Prostate gland (tissue), 2 donors: Measurements from ENCODE around the gene GRID1. TPM values are rescaled to one million over a fixed set of nuclear protein-coding genes. Genes with fewer than 3 reads are reported as not detected.

Experiments
- DNase-seq: peaks from one replicate; pipeline ENCODE4 v3.0.0-alpha.2; 2019; ENCODE audit warnings: low spot score
- H3K27ac ChIP-seq, 2 donors: fragments of 200-600 bp; sonication (generic); 2 replicates each; pipeline ENCODE4 v1.5.1; 2017 to 2019
- H3K27me3 ChIP-seq: fragments of 200-600 bp; sonication (generic); replicated peaks from 2 replicates; pipeline ENCODE4 v1.5.1; 2019; ENCODE audit not compliant: insufficient read depth
- H3K36me3 ChIP-seq, 2 donors: fragments of 200-600 bp; sonication (generic); 1 replicate in 1 of 2; 2 replicates in 1 of 2; pipeline versions ENCODE4 v1.5.1 to v1.8.1; 2017 to 2019
- H3K4me1 ChIP-seq: fragments of 200-600 bp; sonication (generic); replicated peaks from 2 replicates; pipeline ENCODE4 v1.5.1; 2019
- H3K4me3 ChIP-seq, 2 donors: fragments of 200-600 bp; sonication (generic); 2 replicates each; pipeline ENCODE4 v1.5.1; 2017 to 2019
- H3K9me3 ChIP-seq: fragments of 200-600 bp; sonication (generic); 2 replicates; pipeline ENCODE4 v1.5.1; 2017
- CTCF ChIP-seq, 4 experiments: fragments of 200-600 bp in 2 of 4; fragments of 450-650 bp in 2 of 4; sonication (generic) in 2 of 4; IDR thresholded peaks; 1 replicate in 3 of 4; 2 replicates in 1 of 4; pipeline ENCODE4 v1.5.1; 2016 to 2019; ENCODE audit warnings: antibody characterized with exemption in 4 of 4, mild to moderate bottlenecking in 2 of 4, moderate library complexity in 2 of 4
- POLR2A ChIP-seq: fragments of 450-650 bp; IDR thresholded peaks from one replicate; pipeline ENCODE4 v1.6.1; 2016; ENCODE audit warnings: antibody characterized with exemption, mild to moderate bottlenecking
- POLR2AphosphoS5 ChIP-seq: sonication (generic); formaldehyde crosslinking; IDR thresholded peaks from one replicate; pipeline ENCODE4 v1.6.1; 2017; ENCODE audit warnings: antibody characterized with exemption
- WGBS: methylation state at CpG from one replicate; pipeline ENCODE4 v1.1.5; 2018; 5-methylcytosine and 5-hydroxymethylcytosine counted together
- intact Hi-C: fragments of 100-400 bp; cut with DNase I; formaldehyde crosslinking; loops from one replicate; pipeline ENCODE4 v1.14.2; 2022
- total RNA-seq, 2 donors: library from RNA; depleted of rRNA; stranded (reverse); fragments of >200 nt; gene quantifications; one replicate each; pipeline ENCODE4 v1.1.0, GENCODE V29; 2016

GRID1 gene
- total RNA-seq, 2 donors from 2014 or later, result 1.0 to 10.0 TPM

- Histone ChIP-seq H3K4me3 (no peak overlapping the region), H3K27me3 (no peaks in the 10 kb centered on the region), H3K9me3 (no peaks in the 10 kb centered on the region), H3K27ac (no peak overlapping the region), H3K4me1 (no peaks in the 10 kb centered on the region), H3K36me3 (no peaks in the 10 kb centered on the region)
- WGBS, result 90% methylated on average over 18 of the region's 18 CpGs
- no peak for TF ChIP-seq CTCF (IDR thresholded peaks at IDR 0.05)
- no peak for TF ChIP-seq POLR2AphosphoS5
- TF ChIP-seq POLR2A, result no peak
- DNase-seq, result no peak
- intact Hi-C loops, result no loop called here
These were observed 80.1 kb downstream of the GRID1 start for GRCh38 chr10:86286236-86287109.

- H3K27ac ChIP-seq, result no peak overlapping the region
- no peaks in the 10 kb centered on the region for H3K36me3 ChIP-seq
- H3K4me3 ChIP-seq, result no peak overlapping the region
- H3K27me3 ChIP-seq, result no peaks in the 10 kb centered on the region
- no peaks in the 10 kb centered on the region for H3K9me3 ChIP-seq
- DNase-seq, result no peak
- intact Hi-C loops, result no loop called here
- 68% methylated on average over 8 of the region's 10 CpGs for WGBS
- no peak for TF ChIP-seq POLR2AphosphoS5
- TF ChIP-seq POLR2A, result no peak
- TF ChIP-seq CTCF (IDR thresholded peaks at IDR 0.05), result no peak
- H3K4me1 ChIP-seq, result no peaks in the 10 kb centered on the region
These were observed 81.3 kb downstream of the GRID1 start for GRCh38 chr10:86285136-86285790.

- H3K27ac ChIP-seq, result no peak overlapping the region
- TF ChIP-seq POLR2AphosphoS5, result no peak
- TF ChIP-seq CTCF (IDR thresholded peaks at IDR 0.05), result no peak
- TF ChIP-seq POLR2A, result no peak
These were observed 82.1 kb downstream of the GRID1 start for GRCh38 chr10:86284355-86285105.

GRCh38 chr10:86283466-86284287 lies 82.9 kb downstream of the GRID1 start:
- intact Hi-C loops, result no loop called here
- TF ChIP-seq POLR2A (no peak), POLR2AphosphoS5 (no peak), CTCF (IDR thresholded peaks at IDR 0.05) (no peak)
- Histone ChIP-seq H3K36me3 (no peaks in the 10 kb centered on the region), H3K27ac (no peak overlapping the region), H3K27me3 (no peaks in the 10 kb centered on the region), H3K4me1 (no peaks in the 10 kb centered on the region), H3K4me3 (no peak overlapping the region), H3K9me3 (no peaks in the 10 kb centered on the region)
- WGBS, result 96% methylated on average over 1 of the region's 1 CpG
- DNase-seq, result no peak

More at GRCh38 chr10:86284355-86285105, 82.1 kb downstream of the GRID1 start:
- DNase-seq, result no peak
- H3K9me3 ChIP-seq, result no peaks in the 10 kb centered on the region
- no peaks in the 10 kb centered on the region for H3K4me1 ChIP-seq
- H3K36me3 ChIP-seq, result no peaks in the 10 kb centered on the region
- H3K27me3 ChIP-seq, result no peaks in the 10 kb centered on the region
- intact Hi-C loops, result no loop called here
- WGBS, result 73% methylated on average over 11 of the region's 11 CpGs
- no peak overlapping the region for H3K4me3 ChIP-seq
